Left lung (tissue), 10 donors: Measurements from ENCODE around the gene ACTR1A. TPM values are rescaled to one million over a fixed set of nuclear protein-coding genes. Genes with fewer than 3 reads are reported as not detected.
A peak's percentile ranks its signal among the peaks of the same experiment; 100 is the strongest.
"Not testable (repeated sequence)": the region's sequence is repeated elsewhere in the genome, so short reads cannot be mapped to it uniquely, and the experiment has no call there.

ENCODE experiments used
- ATAC-seq: fragments of 200-7000 bp; cut with Tn5 transposase; one replicate; pipeline ENCODE4 v1.9.1; 2020; ENCODE audit warnings: moderate library complexity
- DNase-seq, 4 donors: peaks; one replicate each; pipeline ENCODE4 v3.0.0-alpha.2; 2013 to 2020
- H3K27ac ChIP-seq, 2 donors: fragments of 200-600 bp; sonication (generic) in 1 of 2; one replicate each; pipeline versions ENCODE4 v1.5.0 to v1.8.0; 2020 to 2021
- H3K27me3 ChIP-seq, 2 donors: fragments of 200-600 bp; sonication (generic) in 1 of 2; one replicate each; pipeline versions ENCODE4 v1.5.0 to v1.8.0; 2020 to 2021
- H3K36me3 ChIP-seq, 2 donors: fragments of 200-600 bp; sonication (generic) in 1 of 2; one replicate each; pipeline versions ENCODE4 v1.5.0 to v1.8.0; 2020 to 2021
- H3K4me1 ChIP-seq, 2 donors: fragments of 200-600 bp; one replicate each; pipeline ENCODE4 v1.8.0; 2021
- H3K4me3 ChIP-seq, 2 donors: fragments of 200-600 bp; sonication (generic) in 1 of 2; one replicate each; pipeline versions ENCODE4 v1.5.0 to v1.8.0; 2020 to 2021; ENCODE audit warnings: mild to moderate bottlenecking in 1 of 2
- H3K9me3 ChIP-seq, 2 donors: fragments of 200-600 bp; sonication (generic) in 1 of 2; one replicate each; pipeline versions ENCODE4 v1.5.0 to v1.8.0; 2020 to 2021
- intact Hi-C, 2 donors: fragments of 100-400 bp; cut with DNase I; formaldehyde crosslinking; loops; one replicate each; pipeline versions ENCODE4 v1.11.2 to v1.14.2; 2022
- polyA plus RNA-seq, 6 donors: library from polyadenylated mRNA; unstranded; fragments of 120-200 nt; gene quantifications; one replicate each; pipeline ENCODE4 v1.2.1, GENCODE V29; 2013; ENCODE audit not compliant: insufficient read length in 6 of 6
- total RNA-seq, 2 donors: library from RNA; stranded (reverse); fragmentation: NEBNext Ultra II Directional; extraction: Animal tissue kit (Norgen Biotek cat#: 25700); gene quantifications; one replicate each; pipeline ENCODE4 v1.2.1, GENCODE V29; 2021
- TF ChIP-seq, protein P1 (sequence below), 2 donors: fragments of 200-600 bp; sonication (generic) in 1 of 2; IDR thresholded peaks; one replicate each; pipeline versions ENCODE4 v1.5.0 to v1.8.0; 2021; ENCODE audit warnings: antibody characterized with exemption in 2 of 2
- donor health status: DM: no; HTN: yes; CAD: no.
- donor health status: DM: no; HTN: no; CAD: no.

ACTR1A gene
- total and polyA plus RNA-seq, 8 donors = 78.4 to 122 (median 85.9) TPM

DNA sequence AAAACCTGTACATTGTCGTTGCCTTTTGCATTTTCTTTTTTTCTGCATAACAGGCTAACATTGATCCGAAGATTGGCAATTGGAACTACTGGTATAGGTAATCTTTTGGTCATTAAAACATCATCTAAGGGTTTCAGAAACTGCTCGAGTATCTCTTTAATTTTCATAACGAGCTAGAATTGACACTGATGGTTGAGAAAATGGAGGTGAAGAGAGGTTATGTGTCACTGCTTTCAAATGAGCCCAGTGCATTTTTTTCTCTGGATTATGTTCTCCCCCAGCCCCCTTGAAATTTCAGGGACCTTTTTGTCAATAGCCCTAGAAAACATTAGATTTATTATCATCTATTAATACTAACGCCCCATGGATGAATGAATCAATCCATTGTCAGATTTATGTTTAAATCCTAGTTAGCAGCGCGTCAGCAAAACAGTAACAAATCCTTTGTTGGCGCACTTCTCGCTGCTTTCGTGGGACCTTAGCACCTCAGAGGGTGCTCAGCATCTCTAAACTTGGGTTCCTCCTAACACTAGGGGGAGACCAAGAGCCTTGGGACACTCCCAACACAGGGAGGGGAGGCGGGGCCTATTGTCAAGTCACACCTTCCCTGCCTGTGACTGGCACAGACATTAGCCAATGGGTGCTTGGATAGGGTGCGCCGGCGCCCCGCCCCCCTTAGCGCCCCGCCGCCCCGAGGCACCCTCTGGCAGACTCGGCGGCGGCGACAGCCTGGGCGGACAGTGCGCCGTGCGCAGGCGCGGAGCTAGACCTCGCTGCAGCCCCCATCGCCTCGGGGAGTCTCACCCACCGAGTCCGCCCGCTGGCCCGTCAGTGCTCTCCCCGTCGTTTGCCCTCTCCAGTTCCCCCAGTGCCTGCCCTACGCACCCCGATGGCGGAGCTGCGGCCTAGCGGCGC, 1.0 kb upstream of the ACTR1A start, which contains the start of gene SUFU:
TSS of gene SUFU (plus strand) at position 709 of the 915 bp plus-strand sequence. CDS start at position 890, 181 bp downstream.
- Histone ChIP-seq H3K9me3 (no peaks in the 10 kb centered on the region), H3K4me3 (peak within 1 kb of the TSS; percentile 67 to 92), H3K27ac (peak within 1 kb of the TSS; percentile 85 to 91), H3K36me3 (no peaks in the 10 kb centered on the region), H3K4me1 (peaks cover 41 to 78% of the 10 kb centered on the region in 2 donors), H3K27me3 (no peaks in the 10 kb centered on the region)
- ATAC-seq (peak; percentile 80), DNase-seq (peak; percentile 97 to 98 (median 98))
- intact Hi-C loops = loop anchor here in 1 of 2 donors (10.0 kb wide), 1 partner anchor 81 kb away; no protein-coding TSS in a partner anchor
- TF ChIP-seq, protein P1, sequence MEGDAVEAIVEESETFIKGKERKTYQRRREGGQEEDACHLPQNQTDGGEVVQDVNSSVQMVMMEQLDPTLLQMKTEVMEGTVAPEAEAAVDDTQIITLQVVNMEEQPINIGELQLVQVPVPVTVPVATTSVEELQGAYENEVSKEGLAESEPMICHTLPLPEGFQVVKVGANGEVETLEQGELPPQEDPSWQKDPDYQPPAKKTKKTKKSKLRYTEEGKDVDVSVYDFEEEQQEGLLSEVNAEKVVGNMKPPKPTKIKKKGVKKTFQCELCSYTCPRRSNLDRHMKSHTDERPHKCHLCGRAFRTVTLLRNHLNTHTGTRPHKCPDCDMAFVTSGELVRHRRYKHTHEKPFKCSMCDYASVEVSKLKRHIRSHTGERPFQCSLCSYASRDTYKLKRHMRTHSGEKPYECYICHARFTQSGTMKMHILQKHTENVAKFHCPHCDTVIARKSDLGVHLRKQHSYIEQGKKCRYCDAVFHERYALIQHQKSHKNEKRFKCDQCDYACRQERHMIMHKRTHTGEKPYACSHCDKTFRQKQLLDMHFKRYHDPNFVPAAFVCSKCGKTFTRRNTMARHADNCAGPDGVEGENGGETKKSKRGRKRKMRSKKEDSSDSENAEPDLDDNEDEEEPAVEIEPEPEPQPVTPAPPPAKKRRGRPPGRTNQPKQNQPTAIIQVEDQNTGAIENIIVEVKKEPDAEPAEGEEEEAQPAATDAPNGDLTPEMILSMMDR (IDR thresholded peaks at IDR 0.05) = peak; percentile 83 to 92

GRCh38 chr10:102502029-102502336, 529 bp downstream of the ACTR1A start:
- Histone ChIP-seq H3K4me3 (peak overlapping the region; percentile 92 to 97), H3K36me3 (peaks cover 0 to 2% of the 10 kb centered on the region in 2 donors), H3K27me3 (no peaks in the 10 kb centered on the region), H3K4me1 (peaks cover 36 to 77% of the 10 kb centered on the region in 2 donors), H3K27ac (peak overlapping the region; percentile 85 to 91), H3K9me3 (no peaks in the 10 kb centered on the region)
- ATAC-seq (peak; percentile 82), DNase-seq (peak; percentile 98 to 100 (median 100))
- TF ChIP-seq, protein P1 (IDR thresholded peaks at IDR 0.05) = no peak
- intact Hi-C loops = loop anchor here in 1 of 2 donors (10.0 kb wide), 1 partner anchor 83 kb away; no protein-coding TSS in a partner anchor

DNA sequence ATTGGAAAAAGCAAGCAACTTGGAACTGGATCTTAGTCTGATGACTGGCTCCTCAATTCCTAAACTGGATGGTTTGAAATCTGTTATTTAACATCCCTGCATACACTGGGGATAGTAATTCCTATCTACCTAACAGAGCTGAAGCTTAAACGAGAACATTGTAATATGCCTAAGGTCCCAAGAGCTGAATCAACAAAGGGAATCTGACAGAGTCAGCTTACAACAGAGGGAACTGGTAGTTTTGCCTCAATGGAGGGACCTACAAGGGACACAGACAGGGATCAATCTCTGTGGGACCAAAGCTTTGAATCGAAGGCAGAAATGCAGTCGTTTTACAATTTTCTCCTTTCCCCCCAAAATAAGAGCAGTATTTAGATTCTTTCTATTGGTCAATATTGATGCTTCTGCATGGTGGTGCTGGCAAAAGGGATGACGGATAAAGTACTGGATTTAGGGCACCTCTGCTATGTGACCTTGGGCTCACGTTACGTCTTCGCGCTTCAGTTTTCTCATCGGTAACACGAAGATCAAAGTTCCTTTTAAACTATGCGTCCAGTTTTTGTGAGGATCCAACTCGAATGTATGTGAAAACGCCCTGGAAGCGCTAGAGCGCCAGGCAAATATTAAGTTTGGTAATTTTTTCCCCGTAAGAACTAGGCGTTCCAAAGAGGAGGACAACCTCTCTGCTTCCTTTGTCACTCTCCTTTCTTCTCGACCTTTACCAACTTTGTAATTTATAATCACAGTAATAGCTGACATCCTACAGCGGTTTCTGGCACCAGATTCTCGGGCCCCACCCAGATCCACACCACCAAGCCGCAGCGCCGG, 1.1 kb downstream of the ACTR1A start:
- TF ChIP-seq, protein P1 (IDR thresholded peaks at IDR 0.05) = no peak
- Histone ChIP-seq H3K4me1 (peaks cover 33 to 71% of the 10 kb centered on the region in 2 donors), H3K36me3 (peaks cover 0 to 3% of the 10 kb centered on the region in 2 donors), H3K27me3 (no peaks in the 10 kb centered on the region), H3K27ac (peak overlapping the region; percentile 74 to 91), H3K9me3 (no peaks in the 10 kb centered on the region), H3K4me3 (peak overlapping the region; percentile 38 to 92)
- intact Hi-C loops = loop anchor here in 1 of 2 donors (10.0 kb wide), 1 partner anchor 83 kb away; no protein-coding TSS in a partner anchor
- ATAC-seq (no peak), DNase-seq (no peak)

GRCh38 chr10:102500686-102501085, 1.8 kb downstream of the ACTR1A start:
- not testable (repeated sequence) for ATAC-seq, H3K9me3 ChIP-seq, H3K36me3 ChIP-seq, H3K27me3 ChIP-seq
- H3K27ac ChIP-seq = peak overlapping the region in 1 of 2 donors; percentile 74
- H3K4me3 ChIP-seq = peak overlapping the region in 1 of 2 donors; percentile 92
- intact Hi-C loops = loop anchor here in 1 of 2 donors (10.0 kb wide), 1 partner anchor 84 kb away; no protein-coding TSS in a partner anchor
- DNase-seq = peak in 1 of 4 donors; percentile 26
- peaks cover 32 to 65% of the 10 kb centered on the region in 2 donors for H3K4me1 ChIP-seq

GRCh38 chr10:102499356-102499755, 3.2 kb downstream of the ACTR1A start:
- H3K27ac ChIP-seq = no peak overlapping the region
- intact Hi-C loops = no loop called here
- TF ChIP-seq, protein P1 (IDR thresholded peaks at IDR 0.05) = no peak
- H3K4me1 ChIP-seq = peaks cover 23 to 52% of the 10 kb centered on the region in 2 donors
- ATAC-seq (no peak), DNase-seq (no peak)
- no peak overlapping the region for H3K4me3 ChIP-seq
- H3K9me3 ChIP-seq = no peaks in the 10 kb centered on the region
- H3K27me3 ChIP-seq = no peaks in the 10 kb centered on the region
- H3K36me3 ChIP-seq = peaks cover 0 to 14% of the 10 kb centered on the region in 2 donors
